Skeletal muscle cell (primary cell): ENCODE measurements around the gene TICAM1.
A peak's percentile ranks its signal among the peaks of the same experiment; 100 is the strongest.
"Not testable (repeated sequence)": the region's sequence is repeated elsewhere in the genome, so short reads cannot be mapped to it uniquely, and the experiment has no call there.

ENCODE experiments used
- DNase-seq: peaks from one replicate; pipeline ENCODE4 v3.0.0-alpha.2; 2010; ENCODE audit warnings: low read depth
- H3K4me3 ChIP-seq: 2 replicates; pipeline ENCODE4 v1.5.1; 2011; ENCODE audit warnings: low read depth, mild to moderate bottlenecking, control low read depth, low read length, moderate library complexity

The TICAM1 gene

GRCh38 chr19:4831304-4831978 lies at the start of gene TICAM1:
Gene TICAM1 (minus strand): TSS chr19:4831712. CDS start chr19:4818377, 13,335 bp downstream.
- DNase-seq: no peak
- peak within 1 kb of the TSS; percentile 86 for H3K4me3 ChIP-seq

- H3K4me3 ChIP-seq: no peak overlapping the region
- DNase-seq: no peak
Measured at GRCh38 chr19:4879041-4879440, 47.5 kb upstream of the TICAM1 start.

- DNase-seq: peak; percentile 20
- no peak overlapping the region for H3K4me3 ChIP-seq
Measured at GRCh38 chr19:4878491-4878968, 47.0 kb upstream of the TICAM1 start.

GRCh38 chr19:4877753-4878490 lies 46.4 kb upstream of the TICAM1 start:
- DNase-seq: peak; percentile 57
- no peak overlapping the region for H3K4me3 ChIP-seq

DNA sequence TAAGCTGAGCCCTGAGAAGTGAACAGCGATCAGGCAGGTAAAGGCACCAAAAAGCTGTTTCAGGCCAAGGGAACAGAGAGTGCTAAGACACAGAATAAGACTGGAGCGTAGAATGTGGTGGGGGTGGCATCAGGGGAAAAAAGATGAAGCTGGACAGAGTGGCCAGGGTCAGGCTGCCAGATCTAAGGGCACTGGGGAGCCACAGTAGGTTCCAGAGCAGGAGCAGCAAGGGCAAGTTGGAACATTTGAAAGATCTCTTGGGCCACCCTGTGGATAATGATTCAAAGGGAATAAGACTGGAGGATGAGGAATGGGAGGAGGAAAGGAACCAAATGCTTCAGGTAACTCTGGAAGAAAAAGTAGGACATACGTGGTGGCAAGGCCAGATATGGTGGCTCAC lies 42.4 kb upstream of the TICAM1 start:
- no peak overlapping the region for H3K4me3 ChIP-seq
- no peak for DNase-seq

DNA sequence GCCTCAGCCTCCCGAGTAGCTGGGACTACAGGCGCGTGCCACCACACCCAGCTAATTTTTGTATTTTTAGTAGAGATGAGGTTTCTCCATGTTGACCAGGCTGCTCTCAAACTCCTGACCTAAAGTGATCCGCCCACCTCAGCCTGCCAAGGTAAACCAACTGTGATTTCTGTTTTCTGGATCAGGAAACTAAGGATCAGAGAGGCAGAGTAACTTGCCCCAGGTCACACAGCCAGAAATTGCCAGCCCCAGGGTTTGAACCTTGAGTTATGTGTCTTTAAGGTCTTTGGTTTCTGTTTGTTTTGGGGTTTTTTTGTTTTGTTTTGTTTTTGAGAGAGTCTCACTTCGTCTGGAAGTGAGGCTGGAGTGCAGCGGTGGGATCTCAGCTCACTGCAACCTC lies 40.2 kb upstream of the TICAM1 start:
- no peak overlapping the region for H3K4me3 ChIP-seq

GRCh38 chr19:4870025-4870700 lies 38.7 kb upstream of the TICAM1 start:
- no peak overlapping the region for H3K4me3 ChIP-seq
- peak; percentile 84 for DNase-seq

More for the DNA sequence above, 40.2 kb upstream of the TICAM1 start:
- no peak for DNase-seq

DNA sequence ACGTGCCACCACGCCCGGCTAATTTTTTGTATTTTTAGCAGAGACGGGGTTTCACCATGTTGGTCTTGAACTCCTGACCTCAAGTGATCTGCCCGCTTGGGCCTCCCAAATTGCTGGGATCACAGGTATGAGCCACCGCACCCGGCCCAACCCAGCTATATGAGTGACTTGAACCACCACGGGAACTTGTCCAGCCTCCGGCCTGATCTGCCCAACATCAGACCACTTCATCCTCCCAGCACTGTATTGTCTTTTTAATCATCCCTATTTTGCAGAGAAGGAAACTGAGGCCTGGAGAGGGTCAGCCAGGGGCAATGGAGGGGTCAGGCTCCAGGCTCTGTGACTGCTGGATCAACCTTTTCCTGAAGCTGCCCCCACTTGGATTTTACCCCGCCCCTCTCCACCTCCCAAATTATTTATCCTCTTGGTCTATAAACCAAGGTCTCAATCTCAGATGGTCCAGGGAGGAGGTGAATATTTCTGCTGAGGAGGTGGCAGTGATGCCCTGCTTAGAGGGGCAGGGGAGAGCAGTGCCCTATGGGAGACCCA lies 36.8 kb upstream of the TICAM1 start:
- no peak overlapping the region for H3K4me3 ChIP-seq
- DNase-seq: no peak

DNA sequence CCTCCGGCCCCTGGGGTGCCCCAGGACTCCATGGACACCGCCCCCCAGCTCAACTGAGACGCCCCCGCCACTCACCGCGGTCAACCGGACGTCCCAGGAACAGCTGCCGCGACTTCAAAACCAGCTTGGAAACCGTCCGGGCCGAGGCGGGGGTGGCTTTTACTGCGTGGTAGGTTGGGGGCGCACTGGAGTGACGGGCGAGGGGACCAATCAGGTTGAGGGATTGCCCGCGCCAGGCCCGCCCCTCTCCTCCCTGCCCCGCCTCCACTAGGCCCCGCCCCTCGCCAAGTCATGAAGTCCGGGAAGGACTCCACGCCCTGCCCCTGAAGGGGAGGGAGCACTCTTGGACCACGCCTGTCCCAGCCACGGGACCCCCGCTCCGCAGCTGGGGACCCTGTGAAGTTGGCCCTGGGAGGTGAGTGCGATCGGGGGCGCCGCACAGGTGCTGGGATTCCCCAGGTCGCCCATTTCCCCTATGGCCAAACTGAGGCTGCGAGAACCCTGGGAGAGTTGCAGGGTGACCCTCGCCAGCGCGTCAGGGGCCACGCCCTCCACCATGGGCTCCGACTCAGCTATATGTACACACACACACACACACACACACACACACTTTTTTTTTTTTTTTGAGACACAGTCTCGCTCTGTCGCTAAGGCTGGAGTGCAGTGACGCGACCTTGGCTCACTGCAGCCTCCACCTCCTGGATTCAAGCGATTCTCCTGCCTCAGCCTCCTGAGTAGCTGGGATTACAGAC lies 36.2 kb upstream of the TICAM1 start, which contains the start of gene PLIN3:
Gene PLIN3 (minus strand): TSS at position 134 of the 752 bp plus-strand sequence. CDS start 6,273 bp downstream, outside the sequence.
- peak within 1 kb of the TSS; percentile 89 for H3K4me3 ChIP-seq
- peak; percentile 80 for DNase-seq

DNA sequence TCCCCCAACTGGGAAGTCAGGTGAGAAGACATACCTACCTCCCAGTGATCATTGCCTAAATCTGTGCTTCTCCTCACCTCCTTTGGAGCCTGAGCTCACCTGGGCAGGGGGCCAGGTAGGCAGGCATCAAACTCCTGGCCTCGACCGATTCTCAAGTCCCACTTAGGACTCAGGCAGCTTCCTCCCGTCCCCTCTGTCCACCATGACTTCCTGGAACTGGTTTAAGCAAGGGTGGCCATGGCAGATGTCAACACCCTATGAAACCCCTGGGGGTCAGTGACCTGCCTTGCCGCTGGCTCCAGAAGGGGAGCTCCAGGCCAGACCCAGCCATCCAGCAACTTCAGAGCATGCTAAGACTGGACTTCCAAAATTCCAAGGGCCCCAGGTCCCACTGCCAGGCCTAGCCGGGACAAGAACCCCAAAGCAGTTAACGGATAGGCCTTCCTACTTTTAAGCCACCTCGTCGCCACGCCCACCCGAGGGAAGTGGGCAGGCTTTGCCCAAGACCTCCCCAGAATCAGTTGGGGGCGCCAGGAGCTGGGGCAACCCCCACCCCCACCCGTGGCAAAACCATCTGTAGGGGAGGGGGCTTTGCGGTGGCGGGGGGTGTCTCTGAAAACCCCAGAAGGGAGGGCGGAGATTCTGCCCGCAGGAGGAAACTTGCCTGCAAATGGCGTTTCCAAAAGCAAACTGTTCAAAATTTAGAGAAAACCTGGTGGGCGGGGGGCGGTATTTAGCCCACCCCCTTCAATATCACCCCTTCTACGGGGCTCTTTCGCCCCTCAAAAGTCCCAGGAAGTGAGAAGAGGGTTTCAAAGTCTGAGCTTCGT lies 35.3 kb upstream of the TICAM1 start:
- DNase-seq: no peak
- peak overlapping the region; percentile 89 for H3K4me3 ChIP-seq

DNA sequence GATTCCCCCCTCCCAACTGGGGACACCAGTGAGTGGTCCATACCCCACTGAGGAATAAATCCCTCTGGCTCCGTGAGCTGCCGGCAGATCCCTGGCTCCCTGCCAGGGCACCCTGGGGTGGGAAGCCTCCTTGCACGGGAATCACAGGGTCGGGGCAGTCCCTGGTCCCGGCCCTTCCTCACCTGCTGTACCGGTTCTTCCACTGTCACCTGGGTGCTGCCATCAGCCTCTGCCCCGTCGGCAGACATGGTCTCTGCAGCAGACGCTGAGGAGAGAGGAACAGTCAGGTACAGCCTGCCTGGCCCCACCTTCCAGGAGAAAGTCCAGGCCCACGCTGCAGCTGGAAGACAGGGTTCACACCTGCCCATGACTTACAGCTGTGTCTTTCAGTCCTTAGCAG lies 29.6 kb upstream of the TICAM1 start:
- DNase-seq: no peak
- H3K4me3 ChIP-seq: no peak overlapping the region

DNA sequence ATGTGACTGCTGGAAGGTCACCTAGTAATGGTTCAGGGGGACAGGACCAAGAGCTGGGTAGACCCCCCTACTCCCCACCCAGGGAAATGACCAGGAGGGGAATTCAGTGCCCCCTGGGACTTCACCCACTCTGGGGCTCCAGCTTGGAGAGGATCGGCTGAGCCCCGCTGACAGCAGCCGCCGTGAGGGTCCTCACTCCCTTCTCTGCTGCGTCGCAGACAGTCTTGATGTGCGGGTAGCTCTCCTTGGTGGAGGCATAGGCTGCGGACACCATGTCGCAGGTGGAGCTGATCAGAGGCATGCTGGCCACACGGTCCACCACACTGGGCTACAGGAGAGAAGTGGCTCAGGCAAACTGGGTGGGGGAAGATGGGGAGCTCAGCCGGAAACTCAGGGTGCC lies 28.2 kb upstream of the TICAM1 start:
- DNase-seq: no peak
- no peak overlapping the region for H3K4me3 ChIP-seq

- not testable (repeated sequence) for DNase-seq, H3K4me3 ChIP-seq
Measured at GRCh38 chr19:4856468-4856867, 25.0 kb upstream of the TICAM1 start.

GRCh38 chr19:4853506-4853905 lies 22.0 kb upstream of the TICAM1 start:
- H3K4me3 ChIP-seq, DNase-seq: not testable (repeated sequence)

GRCh38 chr19:4852484-4852883 lies 21.0 kb upstream of the TICAM1 start:
- DNase-seq: no peak
- H3K4me3 ChIP-seq: no peak overlapping the region

DNA sequence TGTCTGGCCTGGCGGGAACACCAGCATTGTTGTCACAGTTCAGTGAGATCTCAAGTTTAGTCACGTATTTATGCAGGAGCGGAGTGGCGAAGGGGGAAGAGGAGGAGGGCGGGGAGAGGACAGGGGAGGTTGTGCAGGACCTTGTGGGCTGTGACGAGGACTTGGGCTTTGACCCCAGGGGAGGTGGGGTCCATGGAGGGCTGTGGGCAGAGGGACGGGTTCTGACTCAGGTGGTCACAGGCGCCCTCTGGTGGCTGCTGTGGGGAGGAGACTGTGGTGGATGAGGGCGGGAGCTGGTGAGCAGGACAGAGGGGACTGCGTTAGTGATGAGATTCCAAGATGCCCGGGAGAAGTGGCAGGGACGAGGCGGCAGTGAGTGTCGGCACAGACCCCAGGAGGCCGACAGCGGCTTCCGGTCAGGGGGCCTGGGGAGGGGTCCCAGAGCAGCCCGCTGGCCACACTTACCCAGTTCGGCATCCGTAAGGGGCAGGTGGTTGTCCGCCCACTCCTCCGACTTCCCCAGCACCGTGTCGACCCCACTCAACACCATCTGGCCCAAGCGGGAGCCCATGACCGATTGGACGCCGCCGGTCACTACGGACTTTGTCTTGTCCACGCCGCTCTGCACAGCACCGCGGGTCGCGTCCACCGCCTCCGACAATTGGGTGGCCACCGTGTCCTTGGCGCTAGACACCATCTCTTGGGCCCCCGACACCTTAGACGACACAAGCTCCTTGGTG lies 20.2 kb upstream of the TICAM1 start:
- no peak overlapping the region for H3K4me3 ChIP-seq
- DNase-seq: no peak

DNA sequence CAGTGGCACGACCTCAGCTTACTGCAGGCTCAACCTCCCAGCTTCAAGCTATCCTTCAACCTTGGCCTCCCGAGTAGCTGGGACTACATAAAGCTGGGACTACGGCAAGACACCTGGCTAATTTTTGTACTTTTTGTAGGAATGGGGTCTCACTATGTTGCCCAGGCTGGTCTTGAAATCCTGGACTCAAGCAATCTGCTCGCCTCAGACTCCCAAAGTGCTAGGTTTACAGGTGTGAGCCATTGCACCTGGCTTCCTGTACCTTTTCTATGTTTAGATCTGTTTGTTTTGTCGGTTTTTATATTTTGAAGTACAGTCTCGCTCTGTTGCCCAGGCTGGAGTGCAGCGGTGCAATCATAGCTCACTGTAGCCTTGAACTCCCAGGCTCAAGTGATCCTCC lies 17.5 kb upstream of the TICAM1 start:
- no peak overlapping the region for H3K4me3 ChIP-seq
- DNase-seq: no peak
